Activated CD4-positive, alpha-beta T cell treated with anti-CD3 and anti-CD28 coated beads, Interleukin-2, amount 10 ng/mL, durations not matched to agents 24 days and 14 days (primary cell): ENCODE data around the gene LNX1. TPM values are rescaled to one million over a fixed set of nuclear protein-coding genes. Genes with fewer than 3 reads are reported as not detected.

ENCODE experiments used
- DNase-seq: peaks from one replicate; pipeline ENCODE4 v3.0.0; 2022
- H3K27ac Mint-ChIP-seq: one replicate; pipeline ENCODE4 v1.8.0; 2022; ENCODE audit warnings: mild to moderate bottlenecking, mixed read lengths
- H3K27me3 Mint-ChIP-seq: one replicate; pipeline ENCODE4 v1.8.0; 2022; ENCODE audit warnings: mixed read lengths
- H3K36me3 Mint-ChIP-seq: one replicate; pipeline ENCODE4 v1.8.0; 2022; ENCODE audit warnings: low read depth, mild to moderate bottlenecking, mixed read lengths
- H3K4me1 Mint-ChIP-seq: one replicate; pipeline ENCODE4 v1.8.0; 2021; ENCODE audit warnings: mixed read lengths
- H3K4me3 Mint-ChIP-seq: one replicate; pipeline ENCODE4 v1.8.0; 2022; ENCODE audit warnings: mild to moderate bottlenecking, moderate library complexity, mixed read lengths
- H3K9me3 Mint-ChIP-seq: one replicate; pipeline ENCODE4 v1.8.0; 2021; ENCODE audit warnings: mixed read lengths
- intact Hi-C: fragments of 100-400 bp; cut with micrococcal nuclease; formaldehyde crosslinking; loops from one replicate; pipeline ENCODE4 v1.15.1; 2023
- total RNA-seq: library from RNA; stranded (reverse); gene quantifications from 2 replicates; pipeline ENCODE4 v1.2.3, GENCODE V29; 2022

LNX1 gene
- total RNA-seq, 1 donor from 2014 or later: not detected

GRCh38 chr4:53574528-53574927 lies 16.8 kb downstream of the LNX1 start:
- H3K36me3 Mint-ChIP-seq: no peaks in the 10 kb centered on the region
- H3K9me3 Mint-ChIP-seq: no peaks in the 10 kb centered on the region
- no peak overlapping the region for H3K4me3 Mint-ChIP-seq
- DNase-seq: no peak
- peaks cover 2% of the 10 kb centered on the region for H3K27me3 Mint-ChIP-seq
- H3K4me1 Mint-ChIP-seq: no peaks in the 10 kb centered on the region
- H3K27ac Mint-ChIP-seq: no peak overlapping the region
- intact Hi-C loops: no loop called here

- DNase-seq: no peak
- no peaks in the 10 kb centered on the region for H3K9me3 Mint-ChIP-seq
- no peaks in the 10 kb centered on the region for H3K4me1 Mint-ChIP-seq
- no peaks in the 10 kb centered on the region for H3K36me3 Mint-ChIP-seq
- H3K27me3 Mint-ChIP-seq: peaks cover 2% of the 10 kb centered on the region
- no peak overlapping the region for H3K4me3 Mint-ChIP-seq
- intact Hi-C loops: no loop called here
- no peak overlapping the region for H3K27ac Mint-ChIP-seq
Observed at GRCh38 chr4:53573696-53574095, 17.6 kb downstream of the LNX1 start.

GRCh38 chr4:53572600-53572994 lies 18.7 kb downstream of the LNX1 start:
- H3K4me3 Mint-ChIP-seq: no peak overlapping the region
- H3K36me3 Mint-ChIP-seq: no peaks in the 10 kb centered on the region
- intact Hi-C loops: no loop called here
- no peaks in the 10 kb centered on the region for H3K4me1 Mint-ChIP-seq
- H3K9me3 Mint-ChIP-seq: no peaks in the 10 kb centered on the region
- no peak overlapping the region for H3K27ac Mint-ChIP-seq
- DNase-seq: no peak
- no peaks in the 10 kb centered on the region for H3K27me3 Mint-ChIP-seq

- Mint-ChIP-seq H3K36me3 (no peaks in the 10 kb centered on the region), H3K4me1 (no peaks in the 10 kb centered on the region), H3K4me3 (no peak overlapping the region), H3K27me3 (no peaks in the 10 kb centered on the region), H3K27ac (no peak overlapping the region), H3K9me3 (no peaks in the 10 kb centered on the region)
- DNase-seq: no peak
- intact Hi-C loops: no loop called here
Observed at GRCh38 chr4:53571936-53572599, 19.2 kb downstream of the LNX1 start.

GRCh38 chr4:53563824-53564223 lies 27.5 kb downstream of the LNX1 start:
- H3K4me1 Mint-ChIP-seq: peaks cover 3% of the 10 kb centered on the region
- intact Hi-C loops: no loop called here
- H3K27me3 Mint-ChIP-seq: no peaks in the 10 kb centered on the region
- H3K4me3 Mint-ChIP-seq: no peak overlapping the region
- no peaks in the 10 kb centered on the region for H3K36me3 Mint-ChIP-seq
- no peaks in the 10 kb centered on the region for H3K9me3 Mint-ChIP-seq
- no peak for DNase-seq
- no peak overlapping the region for H3K27ac Mint-ChIP-seq

- Mint-ChIP-seq H3K4me1 (peaks cover 3% of the 10 kb centered on the region), H3K36me3 (no peaks in the 10 kb centered on the region), H3K27ac (no peak overlapping the region), H3K9me3 (no peaks in the 10 kb centered on the region), H3K4me3 (no peak overlapping the region), H3K27me3 (no peaks in the 10 kb centered on the region)
- DNase-seq: no peak
- intact Hi-C loops: no loop called here
Observed at GRCh38 chr4:53562409-53562808, 28.9 kb downstream of the LNX1 start.

- Mint-ChIP-seq H3K36me3 (no peaks in the 10 kb centered on the region), H3K4me3 (no peak overlapping the region), H3K4me1 (peaks cover under 1% of the 10 kb centered on the region), H3K27ac (no peak overlapping the region), H3K27me3 (peaks cover 5% of the 10 kb centered on the region), H3K9me3 (no peaks in the 10 kb centered on the region)
- no peak for DNase-seq
- intact Hi-C loops: no loop called here
Observed at GRCh38 chr4:53559021-53559620, 32.2 kb downstream of the LNX1 start.

- intact Hi-C loops: no loop called here
- Mint-ChIP-seq H3K4me3 (no peak overlapping the region), H3K27me3 (peaks cover 5% of the 10 kb centered on the region), H3K36me3 (no peaks in the 10 kb centered on the region), H3K4me1 (no peaks in the 10 kb centered on the region), H3K9me3 (no peaks in the 10 kb centered on the region), H3K27ac (no peak overlapping the region)
- no peak for DNase-seq
Observed at GRCh38 chr4:53558065-53558801, 33.1 kb downstream of the LNX1 start.

GRCh38 chr4:53557669-53558064 lies 33.6 kb downstream of the LNX1 start:
- intact Hi-C loops: no loop called here
- Mint-ChIP-seq H3K4me3 (no peak overlapping the region), H3K27ac (no peak overlapping the region), H3K27me3 (peaks cover 5% of the 10 kb centered on the region), H3K36me3 (no peaks in the 10 kb centered on the region), H3K4me1 (no peaks in the 10 kb centered on the region), H3K9me3 (no peaks in the 10 kb centered on the region)
- no peak for DNase-seq

GRCh38 chr4:53556651-53557050 lies 34.6 kb downstream of the LNX1 start:
- no peaks in the 10 kb centered on the region for H3K36me3 Mint-ChIP-seq
- H3K4me1 Mint-ChIP-seq: no peaks in the 10 kb centered on the region

GRCh38 chr4:53553486-53554210 lies 37.6 kb downstream of the LNX1 start:
- DNase-seq: no peak
- no peaks in the 10 kb centered on the region for H3K36me3 Mint-ChIP-seq
- H3K4me3 Mint-ChIP-seq: no peak overlapping the region
- intact Hi-C loops: no loop called here
- peaks cover 7% of the 10 kb centered on the region for H3K27me3 Mint-ChIP-seq
- H3K27ac Mint-ChIP-seq: no peak overlapping the region
- no peaks in the 10 kb centered on the region for H3K9me3 Mint-ChIP-seq
- H3K4me1 Mint-ChIP-seq: no peaks in the 10 kb centered on the region

More at GRCh38 chr4:53556651-53557050, 34.6 kb downstream of the LNX1 start:
- Mint-ChIP-seq H3K4me3 (no peak overlapping the region), H3K27ac (no peak overlapping the region), H3K27me3 (peaks cover 5% of the 10 kb centered on the region), H3K9me3 (no peaks in the 10 kb centered on the region)
- no peak for DNase-seq
- intact Hi-C loops: no loop called here

- DNase-seq: no peak
- Mint-ChIP-seq H3K9me3 (no peaks in the 10 kb centered on the region), H3K36me3 (no peaks in the 10 kb centered on the region)
Observed at GRCh38 chr4:53552711-53553110, 38.6 kb downstream of the LNX1 start.

GRCh38 chr4:53551958-53552357 lies 39.3 kb downstream of the LNX1 start:
- intact Hi-C loops: no loop called here
- Mint-ChIP-seq H3K9me3 (no peaks in the 10 kb centered on the region), H3K27me3 (peaks cover 7% of the 10 kb centered on the region), H3K36me3 (no peaks in the 10 kb centered on the region), H3K4me3 (no peak overlapping the region), H3K4me1 (no peaks in the 10 kb centered on the region), H3K27ac (no peak overlapping the region)
- no peak for DNase-seq

More at GRCh38 chr4:53552711-53553110, 38.6 kb downstream of the LNX1 start:
- H3K4me1 Mint-ChIP-seq: no peaks in the 10 kb centered on the region
- H3K4me3 Mint-ChIP-seq: no peak overlapping the region
- no peak overlapping the region for H3K27ac Mint-ChIP-seq
- H3K27me3 Mint-ChIP-seq: peaks cover 7% of the 10 kb centered on the region
- intact Hi-C loops: no loop called here
